HG03025 (cell line): ENCODE results near the gene TRAPPC2B.

Source experiments
- ATAC-seq: cut with Tn5 transposase; IDR thresholded peaks from one replicate; pipeline ENCODE4 v1.9.1; 2021; ENCODE audit warnings: mild to moderate bottlenecking, moderate library complexity; ENCODE audit not compliant: unreplicated experiment, low FRiP score

The TRAPPC2B gene

DNA sequence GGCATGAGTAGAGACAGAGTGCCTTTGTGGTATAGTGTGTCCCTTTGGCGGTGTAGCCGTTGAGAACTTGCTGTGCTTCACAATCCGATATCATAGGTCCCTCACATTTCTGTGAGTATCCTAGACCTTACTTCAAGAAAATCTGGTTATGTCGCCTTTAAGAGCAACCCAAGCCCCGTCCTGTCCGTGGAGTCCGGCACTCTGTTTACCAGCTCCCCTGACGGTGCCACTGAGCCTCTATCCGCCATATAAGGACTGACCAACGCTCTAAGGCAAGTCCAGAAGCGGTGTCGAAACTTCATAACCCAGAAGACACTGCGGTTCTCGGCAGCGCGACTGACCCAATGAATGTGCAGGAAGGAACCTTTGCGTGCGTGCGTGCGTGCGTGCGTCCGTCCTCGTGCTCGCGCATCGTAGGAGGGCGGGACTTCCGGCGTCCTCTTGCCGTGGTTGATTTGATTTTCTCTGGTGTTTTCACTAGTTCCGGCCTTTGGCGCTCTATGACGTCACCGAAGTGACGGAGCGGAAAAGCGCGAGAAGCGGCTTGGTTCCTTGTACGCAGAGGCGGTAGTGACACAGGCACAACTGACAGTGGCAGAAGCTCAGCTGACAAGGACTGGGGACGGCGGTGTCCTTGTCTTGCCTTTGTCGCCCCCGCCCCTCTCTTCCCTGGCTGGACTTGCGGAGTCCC is at the start of gene TRAPPC2B, which contains the start of gene ZNF547:
TSS of gene TRAPPC2B (plus strand) at position 555 of the 691 bp plus-strand sequence. CDS start 1,283 bp downstream, outside the sequence.
TSS of gene ZNF547 (plus strand) at position 555 of the 691 bp plus-strand sequence. CDS start 5,005 bp downstream, outside the sequence.
- peak; percentile 87 for ATAC-seq

DNA sequence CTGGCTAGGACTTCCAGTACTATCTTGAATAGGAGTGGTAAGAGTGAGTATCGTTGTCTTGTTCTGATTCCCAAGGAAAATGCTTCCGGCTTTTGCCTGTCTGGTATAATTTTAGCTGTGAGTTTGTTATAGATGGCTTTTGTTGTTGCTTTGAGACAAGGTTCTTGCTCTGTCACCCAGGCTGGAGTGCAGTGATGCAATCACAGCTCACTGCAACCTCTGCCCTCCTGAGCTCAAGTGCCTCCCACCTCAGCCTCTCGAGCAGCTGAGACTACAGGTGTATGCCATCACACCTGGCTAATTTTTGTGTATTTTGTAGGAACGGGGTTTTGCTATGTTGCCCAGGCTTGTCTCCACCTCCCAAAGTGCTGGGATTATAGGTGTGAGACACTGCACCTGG is 49.2 kb upstream of the TRAPPC2B start:
- ATAC-seq, result no peak

GRCh38 chr19:57317503-57317902 is 45.8 kb upstream of the TRAPPC2B start:
- no peak for ATAC-seq

DNA sequence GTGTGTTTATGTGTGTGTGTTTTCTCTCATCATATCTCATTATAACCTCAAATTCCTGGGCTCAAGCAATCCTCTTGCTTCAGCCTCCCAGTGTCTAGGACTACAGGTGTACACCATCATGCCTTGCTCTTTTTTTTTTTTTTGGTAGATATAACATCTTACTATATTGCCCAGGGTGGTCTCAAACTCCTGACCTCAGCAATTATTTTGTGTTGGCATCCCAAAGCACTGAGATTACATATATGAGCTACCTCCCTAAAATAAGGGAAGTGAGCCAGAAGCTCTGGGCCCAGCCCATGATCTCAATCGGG is 43.5 kb upstream of the TRAPPC2B start:
- ATAC-seq, result no peak

GRCh38 chr19:57320180-57321084 is 42.9 kb upstream of the TRAPPC2B start, which contains the start of gene ZNF543:
Gene ZNF543 (plus strand): TSS chr19:57320472. CDS start chr19:57320854, 382 bp downstream.
- peak; percentile 92 for ATAC-seq

DNA sequence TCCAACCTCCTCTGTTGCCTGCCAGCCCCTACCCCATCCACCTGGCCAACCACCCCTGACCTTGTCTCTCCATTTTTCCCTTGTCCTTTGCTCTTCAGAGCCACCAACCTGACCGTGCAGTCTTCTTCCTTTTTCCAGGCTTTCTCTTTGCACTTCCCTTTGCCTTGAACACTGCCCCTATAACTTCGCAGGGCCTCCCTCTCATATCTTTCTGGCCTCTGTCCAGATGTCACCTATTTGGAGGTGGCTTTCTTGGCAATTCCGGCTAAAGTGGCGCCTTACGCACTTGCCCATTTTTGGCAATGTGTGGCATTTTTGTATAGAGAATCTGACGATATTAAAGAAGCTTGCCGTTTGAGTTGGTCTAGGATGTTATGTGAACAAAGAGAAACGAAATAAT is 42.2 kb upstream of the TRAPPC2B start:
- no peak for ATAC-seq

- no peak for ATAC-seq
Observed at GRCh38 chr19:57321751-57322150, 41.6 kb upstream of the TRAPPC2B start.

DNA sequence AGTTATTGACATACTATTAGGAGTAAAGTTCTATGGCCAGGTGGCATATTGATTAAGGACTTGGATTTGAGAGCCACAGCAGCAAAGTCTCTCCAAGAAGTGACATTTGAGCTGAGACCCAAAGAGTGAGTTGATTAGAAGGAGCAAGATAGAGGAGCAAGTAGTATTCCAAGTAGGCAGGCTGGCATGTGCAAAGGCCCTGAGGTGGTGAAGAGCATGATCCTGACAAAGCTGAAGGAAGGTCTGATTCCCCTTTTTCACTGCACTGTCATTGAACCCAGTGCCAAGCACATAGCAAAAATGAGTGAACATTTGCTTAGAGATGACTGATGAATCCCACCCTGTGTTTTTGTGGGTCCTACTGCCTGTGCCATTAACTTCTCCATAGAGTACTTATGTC is 38.4 kb upstream of the TRAPPC2B start:
- ATAC-seq, result no peak

DNA sequence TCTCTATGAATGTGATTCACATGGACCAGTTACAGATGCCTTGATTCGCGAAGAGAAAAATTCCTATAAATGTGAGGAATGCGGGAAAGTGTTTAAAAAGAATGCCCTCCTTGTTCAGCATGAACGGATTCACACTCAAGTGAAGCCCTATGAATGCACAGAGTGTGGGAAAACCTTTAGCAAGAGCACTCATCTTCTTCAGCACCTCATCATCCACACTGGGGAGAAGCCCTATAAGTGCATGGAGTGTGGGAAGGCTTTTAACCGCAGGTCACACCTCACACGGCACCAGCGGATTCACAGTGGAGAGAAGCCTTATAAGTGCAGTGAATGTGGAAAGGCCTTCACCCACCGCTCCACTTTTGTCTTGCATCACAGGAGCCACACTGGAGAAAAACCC is 35.4 kb upstream of the TRAPPC2B start:
- ATAC-seq, result no peak

GRCh38 chr19:57334191-57334590 is 29.2 kb upstream of the TRAPPC2B start:
- no peak for ATAC-seq

- ATAC-seq, result no peak
Observed at GRCh38 chr19:57338877-57339276, 24.5 kb upstream of the TRAPPC2B start.

- no peak for ATAC-seq
Observed at GRCh38 chr19:57342582-57342981, 20.8 kb upstream of the TRAPPC2B start.

- ATAC-seq, result no peak
Observed at GRCh38 chr19:57348136-57348535, 15.2 kb upstream of the TRAPPC2B start.

- ATAC-seq, result peak; percentile 86
Observed at GRCh38 chr19:57350877-57351805, 12.2 kb upstream of the TRAPPC2B start, which contains the start of gene ZNF304. Gene ZNF304 (plus strand): TSS chr19:57351271. CDS start chr19:57351665, 394 bp downstream.

DNA sequence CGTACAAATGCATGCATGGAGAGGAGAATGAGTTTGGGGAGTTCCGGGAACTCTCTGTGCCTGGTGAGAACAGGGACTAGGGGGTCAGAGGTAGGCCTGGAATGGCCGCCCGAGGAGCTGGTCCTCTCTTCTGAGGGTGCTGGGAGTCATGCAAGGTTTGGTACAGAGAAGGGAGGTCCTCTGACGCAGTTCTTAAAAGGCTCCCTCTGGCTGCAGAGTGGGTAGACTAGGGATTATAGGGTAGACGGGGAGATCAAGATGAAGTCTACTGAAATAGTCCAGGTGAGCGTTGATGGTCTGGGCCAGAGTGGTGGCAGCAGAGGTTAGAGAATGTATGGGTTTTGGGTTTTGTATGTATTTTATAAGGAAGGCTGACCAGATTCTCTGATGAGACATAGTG is 11.5 kb upstream of the TRAPPC2B start:
- peak; percentile 5 for ATAC-seq

DNA sequence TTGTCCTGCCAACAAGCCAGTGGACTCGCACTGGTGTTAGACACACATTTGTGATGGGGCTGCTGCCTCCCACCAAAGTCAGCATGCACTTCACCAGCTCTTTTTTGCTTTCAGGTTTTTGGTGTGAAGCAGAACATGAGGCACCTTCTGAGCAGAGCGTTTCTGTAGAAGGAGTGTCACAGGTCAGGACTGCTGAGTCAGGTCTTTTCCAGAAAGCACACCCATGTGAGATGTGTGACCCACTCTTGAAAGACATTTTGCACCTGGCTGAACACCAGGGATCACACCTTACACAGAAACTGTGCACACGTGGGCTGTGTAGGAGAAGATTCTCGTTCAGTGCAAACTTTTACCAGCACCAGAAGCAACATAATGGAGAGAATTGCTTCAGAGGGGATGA is 7.4 kb upstream of the TRAPPC2B start:
- no peak for ATAC-seq

DNA sequence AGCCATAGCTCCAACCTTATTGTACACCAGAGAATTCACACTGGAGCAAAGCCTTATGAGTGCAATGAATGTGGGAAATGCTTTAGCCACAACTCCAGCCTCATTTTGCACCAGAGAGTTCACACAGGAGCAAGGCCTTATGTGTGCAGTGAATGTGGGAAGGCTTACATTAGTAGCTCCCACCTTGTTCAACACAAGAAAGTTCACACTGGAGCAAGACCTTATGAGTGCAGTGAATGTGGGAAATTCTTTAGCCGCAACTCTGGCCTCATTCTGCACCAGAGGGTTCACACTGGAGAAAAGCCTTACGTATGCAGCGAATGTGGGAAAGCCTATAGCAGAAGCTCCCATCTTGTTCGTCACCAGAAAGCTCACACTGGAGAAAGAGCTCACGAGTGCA is 5.9 kb upstream of the TRAPPC2B start:
- no peak for ATAC-seq

GRCh38 chr19:57359300-57359699 is 4.1 kb upstream of the TRAPPC2B start:
- ATAC-seq, result no peak

- ATAC-seq, result no peak
Observed at GRCh38 chr19:57362419-57362818, 932 bp upstream of the TRAPPC2B start.

DNA sequence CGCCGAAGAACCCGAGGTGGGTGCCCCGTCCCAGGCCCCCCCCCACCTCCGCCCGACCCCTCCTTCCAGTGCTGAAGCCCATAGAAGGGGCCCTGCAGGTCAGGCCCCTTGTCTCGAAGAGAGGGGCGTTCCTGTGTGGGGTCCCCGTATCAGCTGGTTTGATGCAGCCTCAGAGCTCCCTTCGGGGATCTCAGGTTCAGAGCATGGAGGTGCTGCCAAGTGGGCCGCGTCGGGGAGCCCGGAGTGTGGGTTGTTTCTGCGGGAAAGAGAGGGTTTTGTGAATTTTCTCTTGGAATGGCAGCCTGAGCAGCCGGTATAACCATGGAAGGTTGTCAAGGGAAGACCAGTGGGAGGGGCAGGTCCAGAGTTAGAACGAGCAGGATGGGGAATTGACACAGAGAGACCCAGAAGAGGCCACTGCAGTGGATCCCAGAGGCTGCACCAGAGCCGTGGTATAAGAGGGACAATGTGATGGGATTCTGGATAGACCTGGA is 384 bp downstream of the TRAPPC2B start:
- ATAC-seq, result no peak
